OCI-LY7 (cell line): ENCODE results near the gene ITIH1. TPM values are rescaled to one million over a fixed set of nuclear protein-coding genes. Genes with fewer than 3 reads are reported as not detected.

Source experiments
- BruUV-seq: library from RNA; stranded (reverse); fragments of 400-500 nt; replicated peaks from 2 replicates; lab custom pipeline; 2021; lab: Mats Ljungman, UMichigan
- CTCF ChIA-PET: fragments of 300-600 bp; sonication (Branson Sonifier 250); formaldehyde crosslinking; loops from one replicate; lab custom pipeline; 2022; ENCODE audit warnings: antibody characterized with exemption; ENCODE audit not compliant: unreplicated experiment; lab: Charles Lee
- POLR2A ChIA-PET: fragments of 300-600 bp; sonication (Branson Sonifier 250); formaldehyde crosslinking; loops from one replicate; lab custom pipeline; 2022; ENCODE audit warnings: antibody characterized with exemption; lab: Charles Lee
- DNase-seq: peaks from one replicate; pipeline ENCODE4 v3.0.0-alpha.2; 2015; ENCODE audit warnings: low spot score
- H2AFZ ChIP-seq: fragments of 200-600 bp; sonication (generic), shearing (Covaris generic); 2 replicates; pipeline ENCODE4 v1.6.1; 2014; ENCODE audit warnings: mild to moderate bottlenecking, antibody characterized with exemption, low read length, moderate library complexity
- H3K27ac ChIP-seq: fragments of 200-600 bp; sonication (generic); 2 replicates; pipeline ENCODE4 v1.5.1; 2014; ENCODE audit warnings: mixed run types, low read depth, mild to moderate bottlenecking, moderate library complexity, low read length, inconsistent platforms; ENCODE audit not compliant: poor library complexity, severe bottlenecking
- H3K36me3 ChIP-seq: fragments of 200-600 bp; sonication (generic); 2 replicates; pipeline ENCODE4 v1.6.1; 2014; ENCODE audit warnings: mild to moderate bottlenecking, antibody characterized with exemption, low read length, moderate library complexity, mixed read lengths; ENCODE audit not compliant: insufficient read depth
- H3K4me1 ChIP-seq: fragments of 200-600 bp; sonication (generic); 2 replicates; pipeline ENCODE4 v1.5.1; 2014; ENCODE audit warnings: mild to moderate bottlenecking, low read length; ENCODE audit not compliant: insufficient read depth, poor library complexity, severe bottlenecking
- H3K4me2 ChIP-seq: fragments of 200-600 bp; sonication (generic); 2 replicates; pipeline ENCODE4 v1.6.1; 2014; ENCODE audit warnings: mild to moderate bottlenecking, low read length
- H3K4me3 ChIP-seq: fragments of 200-600 bp; sonication (generic); 2 replicates; pipeline ENCODE4 v1.5.1; 2014; ENCODE audit warnings: mild to moderate bottlenecking, low read depth, low read length; ENCODE audit not compliant: poor library complexity, severe bottlenecking
- H3K79me2 ChIP-seq: fragments of 200-600 bp; sonication (generic); 2 replicates; pipeline ENCODE4 v1.6.1; 2016; ENCODE audit warnings: low read depth, mild to moderate bottlenecking, low read length, moderate library complexity, mixed read lengths; ENCODE audit not compliant: insufficient read depth
- H3K9me2 ChIP-seq: fragments of 200-600 bp; sonication (generic); 2 replicates; pipeline ENCODE4 v1.6.1; 2016; ENCODE audit warnings: mild to moderate bottlenecking, low read length, mixed read lengths; ENCODE audit not compliant: insufficient read depth
- H3K9me3 ChIP-seq: fragments of 200-600 bp; sonication (generic); 2 replicates; pipeline ENCODE4 v1.6.1; 2014; ENCODE audit warnings: mild to moderate bottlenecking, mixed run types, low read length, mixed read lengths
- H4K20me1 ChIP-seq: fragments of 200-600 bp; sonication (generic); 2 replicates; pipeline ENCODE4 v1.6.1; 2014; ENCODE audit warnings: mild to moderate bottlenecking, antibody characterized with exemption, low read length, moderate library complexity, mixed read lengths; ENCODE audit not compliant: insufficient read depth
- EZH2phosphoT487 ChIP-seq: fragments of 200-600 bp; sonication (generic); IDR thresholded peaks from 2 replicates; pipeline ENCODE4 v1.6.1; 2018; ENCODE audit warnings: low read depth, borderline replicate concordance, mild to moderate bottlenecking, mixed run types, antibody characterized with exemption, low read length, moderate library complexity, mixed read lengths
- intact Hi-C: fragments of 100-400 bp; cut with micrococcal nuclease; formaldehyde crosslinking; loops from one replicate; pipeline ENCODE4 v1.10.0; 2022; ENCODE audit not compliant: unreplicated experiment
- total RNA-seq, 2 experiments: library from RNA; depleted of rRNA in 1 of 2; stranded (reverse); fragments of >200 nt in 1 of 2; shearing (Covaris generic) in 1 of 2; gene quantifications; 2 replicates each; pipeline ENCODE4 v1.2.3, GENCODE V29; 2014 to 2022
- TF ChIP-seq, protein P1 (sequence below): fragments of 200-600 bp; sonication (generic); conservative IDR thresholded peaks from 2 replicates; pipeline ENCODE4 v1.5.1; 2014; ENCODE audit warnings: mild to moderate bottlenecking, antibody characterized with exemption, low read length, moderate library complexity, mixed read lengths

ITIH1 gene
- total RNA-seq, 2 experiments from 2014 or later = not detected

- TF ChIP-seq EZH2phosphoT487 = no peak
- TF ChIP-seq, protein P1, sequence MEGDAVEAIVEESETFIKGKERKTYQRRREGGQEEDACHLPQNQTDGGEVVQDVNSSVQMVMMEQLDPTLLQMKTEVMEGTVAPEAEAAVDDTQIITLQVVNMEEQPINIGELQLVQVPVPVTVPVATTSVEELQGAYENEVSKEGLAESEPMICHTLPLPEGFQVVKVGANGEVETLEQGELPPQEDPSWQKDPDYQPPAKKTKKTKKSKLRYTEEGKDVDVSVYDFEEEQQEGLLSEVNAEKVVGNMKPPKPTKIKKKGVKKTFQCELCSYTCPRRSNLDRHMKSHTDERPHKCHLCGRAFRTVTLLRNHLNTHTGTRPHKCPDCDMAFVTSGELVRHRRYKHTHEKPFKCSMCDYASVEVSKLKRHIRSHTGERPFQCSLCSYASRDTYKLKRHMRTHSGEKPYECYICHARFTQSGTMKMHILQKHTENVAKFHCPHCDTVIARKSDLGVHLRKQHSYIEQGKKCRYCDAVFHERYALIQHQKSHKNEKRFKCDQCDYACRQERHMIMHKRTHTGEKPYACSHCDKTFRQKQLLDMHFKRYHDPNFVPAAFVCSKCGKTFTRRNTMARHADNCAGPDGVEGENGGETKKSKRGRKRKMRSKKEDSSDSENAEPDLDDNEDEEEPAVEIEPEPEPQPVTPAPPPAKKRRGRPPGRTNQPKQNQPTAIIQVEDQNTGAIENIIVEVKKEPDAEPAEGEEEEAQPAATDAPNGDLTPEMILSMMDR = no peak
- H3K9me3 ChIP-seq = no peaks in the 10 kb centered on the region
- no peak overlapping the region for H3K27ac ChIP-seq
- H3K9me2 ChIP-seq = no peaks in the 10 kb centered on the region
- no peaks in the 10 kb centered on the region for H3K4me1 ChIP-seq
- H4K20me1 ChIP-seq = no peaks in the 10 kb centered on the region
- H3K4me2 ChIP-seq = no peak overlapping the region
- no peak overlapping the region for H3K4me3 ChIP-seq
- intact Hi-C loops = no loop called here
- ChIA-PET POLR2A (no interaction called here), CTCF (interaction anchor here (0.6 kb wide), 1 partner anchor 151 kb away, joined by 3 read pairs; no protein-coding TSS in a partner anchor)
- H3K79me2 ChIP-seq = no peaks in the 10 kb centered on the region
- no peak overlapping the region for H2AFZ ChIP-seq
- no peaks in the 10 kb centered on the region for H3K36me3 ChIP-seq
- no TSS peak for BruUV-seq
- DNase-seq = no peak
These were observed 14.0 kb downstream of the ITIH1 start for GRCh38 chr3:52791366-52791765.

DNA sequence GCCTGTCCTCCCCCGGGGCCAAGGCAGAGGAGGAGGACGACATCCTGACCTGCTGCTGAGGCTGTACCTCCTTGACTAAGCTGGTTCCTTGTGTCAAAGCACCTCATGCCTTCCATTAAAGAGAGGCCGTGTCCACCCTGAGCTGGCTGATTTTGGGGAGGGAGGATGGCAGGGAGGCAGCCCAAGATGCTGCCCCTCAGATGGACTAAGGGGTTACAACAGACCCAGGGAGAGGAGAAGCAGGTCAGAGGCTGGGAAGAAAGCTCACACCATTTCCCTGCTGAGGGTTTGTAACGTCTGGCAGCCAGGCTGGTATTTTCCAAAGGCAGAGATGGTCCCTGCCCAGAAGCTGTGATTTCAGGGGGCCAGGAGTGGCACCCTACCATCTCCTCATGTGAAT, 14.5 kb downstream of the ITIH1 start:
- ChIA-PET CTCF (interaction anchor here (0.6 kb wide), 1 partner anchor 151 kb away, joined by 3 read pairs; no protein-coding TSS in a partner anchor), POLR2A (interaction anchor here (0.6 to 1.1 kb wide), 2 partner anchors 27 to 161 kb away, joined by 3 to 4 read pairs; no protein-coding TSS in a partner anchor)
- no peaks in the 10 kb centered on the region for H3K4me1 ChIP-seq
- no peak overlapping the region for H3K27ac ChIP-seq
- no peak overlapping the region for H3K4me3 ChIP-seq
- H3K9me2 ChIP-seq = no peaks in the 10 kb centered on the region
- no peaks in the 10 kb centered on the region for H3K79me2 ChIP-seq
- no peaks in the 10 kb centered on the region for H3K36me3 ChIP-seq
- H3K4me2 ChIP-seq = no peak overlapping the region
- H2AFZ ChIP-seq = no peak overlapping the region
- no peak for DNase-seq
- intact Hi-C loops = no loop called here
- no peaks in the 10 kb centered on the region for H3K9me3 ChIP-seq
- BruUV-seq = no TSS peak
- H4K20me1 ChIP-seq = no peaks in the 10 kb centered on the region
- no peak for TF ChIP-seq EZH2phosphoT487
- TF ChIP-seq, protein P1 = no peak

- intact Hi-C loops = no loop called here
- Histone ChIP-seq H3K27ac (no peak overlapping the region), H3K9me2 (no peaks in the 10 kb centered on the region), H3K4me3 (no peak overlapping the region), H3K4me2 (no peak overlapping the region), H3K79me2 (no peaks in the 10 kb centered on the region), H3K9me3 (no peaks in the 10 kb centered on the region), H3K36me3 (no peaks in the 10 kb centered on the region), H3K4me1 (no peaks in the 10 kb centered on the region), H4K20me1 (no peaks in the 10 kb centered on the region), H2AFZ (no peak overlapping the region)
- peak; percentile 24 for DNase-seq
- no TSS peak for BruUV-seq
- TF ChIP-seq, protein P1 = peak; percentile 73
- TF ChIP-seq EZH2phosphoT487 = no peak
- CTCF ChIA-PET = no interaction called here
- POLR2A ChIA-PET = interaction anchor here (0.6 to 1.1 kb wide), 3 partner anchors 27 to 161 kb away, joined by 3 to 4 read pairs (median 4); no protein-coding TSS in a partner anchor
These were observed 15.0 kb downstream of the ITIH1 start for GRCh38 chr3:52792413-52792812.
